HEK293 (cell line): ENCODE results near the gene VPS51.

Source experiments
- CTCF ChIA-PET: fragments of 350-600 bp; formaldehyde crosslinking; extraction: SDS; loops from one replicate; lab custom pipeline; 2021; ENCODE audit warnings: antibody characterized with exemption; lab: Yijun Ruan, JAX
- POLR2A ChIA-PET: fragments of 300-600 bp; formaldehyde crosslinking; extraction: SDS; loops from one replicate; lab custom pipeline; 2020; ENCODE audit warnings: antibody characterized with exemption, inconsistent platforms; lab: Yijun Ruan, JAX
- H3K27ac ChIP-seq: fragments of 200-500 bp; sonication (Bioruptor generic); 2 replicates; pipeline ENCODE4 v1.5.1; 2014; ENCODE audit warnings: low read depth, low read length, control low read depth, inconsistent platforms; ENCODE audit errors: extremely low read depth
- H3K36me3 ChIP-seq, 2 experiments: fragments of 200-500 bp in 1 of 2; sonication (Bioruptor generic) in 1 of 2; 1 replicate in 1 of 2; 2 replicates in 1 of 2; pipeline ENCODE4 v1.5.1; 2014 to 2017; ENCODE audit warnings: inconsistent platforms in 2 of 2, low read length in 2 of 2; ENCODE audit not compliant: control insufficient read depth in 2 of 2, insufficient read depth in 1 of 2
- H3K4me1 ChIP-seq: fragments of 200-500 bp; sonication (Bioruptor generic); 2 replicates; pipeline ENCODE4 v1.5.1; 2014; ENCODE audit warnings: mild to moderate bottlenecking, low read length, inconsistent platforms; ENCODE audit not compliant: control insufficient read depth, insufficient read depth
- H3K4me3 ChIP-seq: 2 replicates; pipeline ENCODE4 v1.5.1; 2011; ENCODE audit warnings: low read depth, mild to moderate bottlenecking, control low read depth, low read length, moderate library complexity
- H3K9me3 ChIP-seq: fragments of 200-500 bp; sonication (Bioruptor generic); 2 replicates; pipeline ENCODE4 v1.5.1; 2014; ENCODE audit warnings: low read depth, low read length, inconsistent platforms; ENCODE audit not compliant: control insufficient read depth, insufficient read depth
- BCL11A ChIP-seq: fragments of 450-650 bp; formaldehyde crosslinking; IDR thresholded peaks from 2 replicates; pipeline ENCODE4 v1.5.1; 2016; ENCODE audit warnings: low read depth, missing biosample characterization, missing genetic modification characterization
- ZBTB1 ChIP-seq: fragments of 450-650 bp; formaldehyde crosslinking; IDR thresholded peaks from 2 replicates; pipeline ENCODE4 v1.5.1; 2016; ENCODE audit warnings: missing biosample characterization, missing genetic modification characterization
- ZNF335 ChIP-seq: fragments of 450-650 bp; formaldehyde crosslinking; conservative IDR thresholded peaks from 2 replicates; pipeline ENCODE4 v1.5.1; 2016; ENCODE audit warnings: missing biosample characterization, missing genetic modification characterization
- ZNF341 ChIP-seq: fragments of 450-650 bp; formaldehyde crosslinking; IDR thresholded peaks from 2 replicates; pipeline ENCODE4; 2016; ENCODE audit warnings: low read depth, missing biosample characterization, missing genetic modification characterization
- ZNF354C ChIP-seq: fragments of 450-650 bp; formaldehyde crosslinking; IDR thresholded peaks from 2 replicates; pipeline ENCODE4 v1.5.1; 2016; ENCODE audit warnings: missing biosample characterization, missing genetic modification characterization, low read depth, borderline replicate concordance
- ZNF362 ChIP-seq: fragments of 450-650 bp; formaldehyde crosslinking; IDR thresholded peaks from 2 replicates; pipeline ENCODE4 v1.5.1; 2016; ENCODE audit warnings: missing biosample characterization, missing genetic modification characterization
- ZNF404 ChIP-seq: fragments of 450-650 bp; formaldehyde crosslinking; IDR thresholded peaks from 2 replicates; pipeline ENCODE4 v1.5.1; 2017; ENCODE audit warnings: missing biosample characterization, missing genetic modification characterization
- ZNF555 ChIP-seq: fragments of 450-650 bp; formaldehyde crosslinking; conservative IDR thresholded peaks from 2 replicates; pipeline ENCODE4 v1.5.1; 2017; ENCODE audit warnings: missing biosample characterization, mild to moderate bottlenecking, missing genetic modification characterization, inconsistent platforms
- ZNF561 ChIP-seq: fragments of 450-650 bp; IDR thresholded peaks from 2 replicates; pipeline ENCODE4 v1.5.1; 2018; ENCODE audit warnings: missing biosample characterization, missing genetic modification characterization, borderline replicate concordance
- ZNF660 ChIP-seq: fragments of 450-650 bp; IDR thresholded peaks from 2 replicates; pipeline ENCODE4 v1.5.1; 2018; ENCODE audit warnings: missing biosample characterization, mild to moderate bottlenecking, missing genetic modification characterization
- ZNF670 ChIP-seq: fragments of 450-650 bp; formaldehyde crosslinking; IDR thresholded peaks from 2 replicates; pipeline ENCODE4 v1.5.1; 2016; ENCODE audit warnings: missing biosample characterization, missing genetic modification characterization, low read depth
- ZNF701 ChIP-seq: fragments of 450-650 bp; formaldehyde crosslinking; IDR thresholded peaks from 2 replicates; pipeline ENCODE4 v1.5.1; 2016; ENCODE audit warnings: missing biosample characterization, missing genetic modification characterization
- ZNF76 ChIP-seq: fragments of 450-650 bp; formaldehyde crosslinking; IDR thresholded peaks from 2 replicates; pipeline ENCODE4; 2016; ENCODE audit warnings: low read depth, missing biosample characterization, missing genetic modification characterization, borderline replicate concordance
- ZNF777 ChIP-seq: fragments of 450-650 bp; formaldehyde crosslinking; IDR thresholded peaks from 2 replicates; pipeline ENCODE4 v1.5.1; 2017; ENCODE audit warnings: missing biosample characterization, missing genetic modification characterization, borderline replicate concordance
- TF ChIP-seq, protein P1 (sequence below): fragments of 450-650 bp; formaldehyde crosslinking; IDR thresholded peaks from 2 replicates; pipeline ENCODE4; 2016; ENCODE audit warnings: missing biosample characterization, missing genetic modification characterization
- TF ChIP-seq, protein P2 (sequence below): fragments of 450-650 bp; formaldehyde crosslinking; IDR thresholded peaks from 2 replicates; pipeline ENCODE4 v1.5.1; 2016; ENCODE audit warnings: missing biosample characterization, missing genetic modification characterization, low read depth
- TF ChIP-seq, protein P3 (sequence below): fragments of 450-650 bp; formaldehyde crosslinking; IDR thresholded peaks from 2 replicates; pipeline ENCODE4 v1.5.1; 2017; ENCODE audit warnings: missing biosample characterization, missing genetic modification characterization

VPS51 gene

DNA sequence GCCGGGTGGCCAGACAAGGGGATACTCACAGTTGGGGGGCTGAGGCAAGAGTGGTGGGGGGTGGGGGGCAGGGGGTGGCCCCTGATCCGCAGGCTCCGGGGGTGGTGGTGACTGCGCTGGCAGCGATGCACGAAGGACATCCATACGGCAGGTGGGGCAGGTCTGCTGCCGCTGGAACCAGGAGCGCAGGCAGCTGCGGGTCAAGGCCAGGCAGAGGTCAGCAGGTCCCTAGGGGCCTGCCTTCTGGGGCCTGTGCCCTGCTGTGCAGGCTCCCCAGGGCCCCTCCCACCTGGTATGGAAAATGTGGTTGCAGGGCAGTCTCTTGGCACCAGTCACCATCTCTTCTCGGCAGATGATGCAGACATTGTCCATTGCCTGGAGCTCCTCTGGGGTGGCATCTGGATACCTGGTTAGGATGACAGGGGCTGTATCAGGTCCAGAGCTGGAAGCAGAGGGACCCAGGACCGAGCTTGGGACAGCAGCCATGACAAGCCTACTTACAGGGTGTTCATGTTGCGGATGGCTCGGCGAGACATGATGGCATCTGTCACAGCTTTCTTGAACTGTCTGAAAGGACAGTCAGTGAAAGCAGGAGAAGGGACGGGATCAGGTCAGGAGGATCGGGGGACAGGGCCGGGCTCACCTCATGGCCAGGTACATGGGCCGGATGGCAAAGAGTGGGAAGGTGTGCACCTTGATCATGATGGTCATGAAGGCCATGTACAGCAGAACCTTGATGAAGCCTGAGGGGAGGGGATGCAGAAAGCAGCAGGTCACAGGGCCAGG, 34.8 kb downstream of the VPS51 start:
- no peak overlapping the region for H3K4me3 ChIP-seq
- POLR2A ChIA-PET, result interaction anchor here (0.8 to 2.5 kb wide), 2 partner anchors 9 to 131 kb away, joined by 3 to 24 read pairs; partner anchors contain the start of genes FAU, MRPL49 and POLA2
- TF ChIP-seq ZNF670 (tag by site-specific recombination) (no peak), ZNF555 (no peak), ZNF362 (no peak), ZNF76 (tag by site-specific recombination) (no peak), ZNF404 (no peak), ZNF701 (tag by site-specific recombination) (no peak), ZNF335 (tag by site-specific recombination) (no peak), ZNF660 (tag by site-specific recombination) (no peak), ZBTB1 (tag by site-specific recombination) (no peak), BCL11A (tag by site-specific recombination) (no peak), ZNF777 (tag by site-specific recombination) (no peak), ZNF341 (tag by site-specific recombination) (no peak)
- TF ChIP-seq, protein P1, sequence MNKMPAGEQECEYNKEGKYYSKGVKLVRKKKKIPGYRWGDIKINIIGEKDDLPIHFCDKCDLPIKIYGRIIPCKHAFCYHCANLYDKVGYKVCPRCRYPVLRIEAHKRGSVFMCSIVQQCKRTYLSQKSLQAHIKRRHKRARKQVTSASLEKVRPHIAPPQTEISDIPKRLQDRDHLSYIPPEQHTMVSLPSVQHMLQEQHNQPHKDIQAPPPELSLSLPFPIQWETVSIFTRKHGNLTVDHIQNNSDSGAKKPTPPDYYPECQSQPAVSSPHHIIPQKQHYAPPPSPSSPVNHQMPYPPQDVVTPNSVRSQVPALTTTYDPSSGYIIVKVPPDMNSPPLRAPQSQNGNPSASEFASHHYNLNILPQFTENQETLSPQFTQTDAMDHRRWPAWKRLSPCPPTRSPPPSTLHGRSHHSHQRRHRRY (tag by site-specific recombination), result no peak
- TF ChIP-seq, protein P2, sequence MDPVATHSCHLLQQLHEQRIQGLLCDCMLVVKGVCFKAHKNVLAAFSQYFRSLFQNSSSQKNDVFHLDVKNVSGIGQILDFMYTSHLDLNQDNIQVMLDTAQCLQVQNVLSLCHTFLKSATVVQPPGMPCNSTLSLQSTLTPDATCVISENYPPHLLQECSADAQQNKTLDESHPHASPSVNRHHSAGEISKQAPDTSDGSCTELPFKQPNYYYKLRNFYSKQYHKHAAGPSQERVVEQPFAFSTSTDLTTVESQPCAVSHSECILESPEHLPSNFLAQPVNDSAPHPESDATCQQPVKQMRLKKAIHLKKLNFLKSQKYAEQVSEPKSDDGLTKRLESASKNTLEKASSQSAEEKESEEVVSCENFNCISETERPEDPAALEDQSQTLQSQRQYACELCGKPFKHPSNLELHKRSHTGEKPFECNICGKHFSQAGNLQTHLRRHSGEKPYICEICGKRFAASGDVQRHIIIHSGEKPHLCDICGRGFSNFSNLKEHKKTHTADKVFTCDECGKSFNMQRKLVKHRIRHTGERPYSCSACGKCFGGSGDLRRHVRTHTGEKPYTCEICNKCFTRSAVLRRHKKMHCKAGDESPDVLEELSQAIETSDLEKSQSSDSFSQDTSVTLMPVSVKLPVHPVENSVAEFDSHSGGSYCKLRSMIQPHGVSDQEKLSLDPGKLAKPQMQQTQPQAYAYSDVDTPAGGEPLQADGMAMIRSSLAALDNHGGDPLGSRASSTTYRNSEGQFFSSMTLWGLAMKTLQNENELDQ (tag by site-specific recombination), result no peak
- TF ChIP-seq, protein P3, sequence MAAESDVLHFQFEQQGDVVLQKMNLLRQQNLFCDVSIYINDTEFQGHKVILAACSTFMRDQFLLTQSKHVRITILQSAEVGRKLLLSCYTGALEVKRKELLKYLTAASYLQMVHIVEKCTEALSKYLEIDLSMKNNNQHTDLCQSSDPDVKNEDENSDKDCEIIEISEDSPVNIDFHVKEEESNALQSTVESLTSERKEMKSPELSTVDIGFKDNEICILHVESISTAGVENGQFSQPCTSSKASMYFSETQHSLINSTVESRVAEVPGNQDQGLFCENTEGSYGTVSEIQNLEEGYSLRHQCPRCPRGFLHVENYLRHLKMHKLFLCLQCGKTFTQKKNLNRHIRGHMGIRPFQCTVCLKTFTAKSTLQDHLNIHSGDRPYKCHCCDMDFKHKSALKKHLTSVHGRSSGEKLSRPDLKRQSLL, result no peak
- CTCF ChIA-PET, result interaction anchor here (1.0 kb wide), 1 partner anchor 9 kb away, joined by 3 read pairs; the partner anchor contains the start of genes FAU and MRPL49
- H3K9me3 ChIP-seq, result no peaks in the 10 kb centered on the region
- H3K27ac ChIP-seq, result no peak overlapping the region
- peaks cover 0 to 72% of the 10 kb centered on the region in 2 experiments; a peak in 1 of 3 replicates for H3K36me3 ChIP-seq
- H3K4me1 ChIP-seq, result no peaks in the 10 kb centered on the region; the same call in 1 of the 2 replicates

GRCh38 chr11:65131417-65131776, 35.4 kb downstream of the VPS51 start:
- Histone ChIP-seq H3K27ac (no peak overlapping the region), H3K36me3 (peaks cover 0 to 67% of the 10 kb centered on the region in 2 experiments; a peak in 1 of 3 replicates), H3K4me1 (no peaks in the 10 kb centered on the region; the same call in 1 of the 2 replicates), H3K4me3 (no peak overlapping the region), H3K9me3 (no peaks in the 10 kb centered on the region)
- TF ChIP-seq ZNF354C (tag by site-specific recombination) (no peak), ZNF561 (tag by site-specific recombination) (no peak)
- ChIA-PET POLR2A (interaction anchor here (0.8 to 2.5 kb wide), 2 partner anchors 9 to 131 kb away, joined by 3 to 24 read pairs; partner anchors contain the start of genes FAU, MRPL49 and POLA2), CTCF (interaction anchor here (0.9 to 1.2 kb wide), 3 partner anchors 9 to 13 kb away, joined by 3 read pairs; partner anchors contain the start of genes FAU and MRPL49)
